ENCODE data around the gene ENG.

GRCh38 chr9:127765418-127765817 is 89.0 kb downstream of the ENG start:
- TF ChIP-seq CTCF (IDR thresholded peaks at IDR 0.05) (no peak), POLR2AphosphoS5 (IDR thresholded peaks at IDR 0.05) (no peak), POLR2A (IDR thresholded peaks at IDR 0.05) (no peak)
